GM19463 (cell line): ENCODE results near the gene KCNT2.
"Not testable (repeated sequence)": the region's sequence is repeated elsewhere in the genome, so short reads cannot be mapped to it uniquely, and the experiment has no call there.

ENCODE experiments used
- ATAC-seq: cut with Tn5 transposase; IDR thresholded peaks from one replicate; pipeline ENCODE4 v1.9.1; 2021; ENCODE audit warnings: mild to moderate bottlenecking, moderate library complexity; ENCODE audit not compliant: unreplicated experiment

The KCNT2 gene

GRCh38 chr1:196517193-196517592 is 91.0 kb downstream of the KCNT2 start:
- no peak for ATAC-seq

DNA sequence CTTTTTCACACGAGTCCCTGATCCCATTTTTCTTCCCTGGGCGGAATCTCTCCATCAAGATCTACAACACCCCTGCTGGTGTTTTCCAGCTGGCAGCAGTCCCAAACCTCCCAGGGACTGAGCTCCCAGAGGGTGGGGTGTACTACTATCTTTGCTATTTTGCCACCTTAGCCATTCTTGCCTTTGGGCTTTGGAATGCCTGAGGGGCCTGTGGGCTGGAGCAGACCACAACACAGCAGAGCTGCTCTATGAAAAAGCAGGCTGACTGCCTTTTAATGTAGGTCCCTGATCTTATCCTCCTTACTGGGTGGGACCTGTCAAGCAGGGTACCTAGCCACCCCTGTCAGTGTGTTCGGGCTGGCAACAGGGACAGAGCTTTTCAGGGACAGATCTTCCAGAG is 91.9 kb downstream of the KCNT2 start:
- ATAC-seq = no peak

DNA sequence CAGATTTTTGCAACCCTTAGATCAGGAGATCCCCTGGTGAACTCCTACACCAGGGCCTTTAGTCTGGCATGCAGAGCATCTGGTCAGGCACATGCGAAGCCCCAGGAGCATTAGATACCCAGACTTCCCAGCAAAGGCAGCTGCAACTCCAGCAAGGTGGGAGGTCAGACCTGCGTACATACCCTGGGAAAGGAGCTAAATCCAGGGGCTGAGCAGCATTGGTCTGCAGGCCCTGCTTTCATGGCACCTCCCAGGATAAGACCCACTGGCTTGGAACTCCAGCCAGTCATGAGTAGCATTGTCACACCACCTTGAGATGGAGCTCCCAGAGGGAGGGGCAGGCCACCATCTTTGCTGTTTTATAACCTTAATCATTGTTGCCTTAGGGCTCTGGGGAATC is 92.3 kb downstream of the KCNT2 start:
- no peak for ATAC-seq

GRCh38 chr1:196513821-196514220 is 94.4 kb downstream of the KCNT2 start:
- ATAC-seq = no peak

GRCh38 chr1:196510451-196510850 is 97.8 kb downstream of the KCNT2 start:
- ATAC-seq = no peak

DNA sequence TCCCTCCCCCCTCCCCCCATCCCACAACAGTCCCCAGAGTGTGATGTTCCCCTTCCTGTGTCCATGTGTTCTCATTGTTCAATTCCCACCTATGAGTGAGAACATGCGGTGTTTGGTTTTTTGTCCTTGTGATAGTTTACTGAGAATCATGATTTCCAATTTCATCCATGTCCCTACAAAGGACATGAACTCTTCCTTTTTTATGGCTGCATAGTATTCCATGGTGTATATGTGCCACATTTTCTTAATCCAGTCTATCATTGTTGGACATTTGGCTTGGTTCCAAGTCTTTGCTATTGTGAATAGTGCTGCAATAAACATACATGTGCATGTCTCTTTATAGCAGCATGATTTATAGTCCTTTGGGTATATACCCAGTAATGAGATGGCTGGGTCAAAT is 104.0 kb downstream of the KCNT2 start:
- ATAC-seq = not testable (repeated sequence)

- no peak for ATAC-seq
Observed at GRCh38 chr1:196502437-196502836, 105.8 kb downstream of the KCNT2 start.

DNA sequence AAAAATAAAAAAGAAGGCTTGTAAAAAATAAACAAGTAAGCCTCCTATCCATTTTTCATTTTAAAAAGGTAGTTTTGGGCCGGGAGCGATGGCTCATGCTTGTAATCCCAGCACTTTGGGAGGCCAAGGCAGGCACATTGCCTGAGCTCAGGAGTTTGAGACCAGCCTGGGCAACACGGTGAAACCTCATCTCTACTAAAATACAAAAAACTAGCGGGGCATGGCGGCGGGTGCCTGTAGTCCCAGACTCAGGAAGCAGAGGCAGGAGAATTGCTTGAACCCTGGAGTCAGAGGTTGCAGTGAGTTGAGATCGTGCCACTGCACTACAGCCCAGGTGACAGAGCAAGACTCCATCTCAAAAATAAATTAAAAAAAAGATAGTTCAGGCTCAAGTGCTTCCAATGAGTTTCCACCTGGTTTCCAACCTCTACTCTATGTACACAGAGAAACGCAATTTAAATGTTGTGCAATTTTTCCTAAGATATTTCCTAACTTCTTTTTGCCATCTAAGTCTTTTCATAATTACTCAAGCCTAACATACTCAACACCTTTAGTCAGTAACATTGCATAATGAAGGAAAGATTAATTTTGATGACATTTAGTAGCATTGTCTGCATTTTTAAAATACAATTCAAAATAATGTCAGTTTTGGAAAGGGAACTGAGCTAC is 106.3 kb downstream of the KCNT2 start:
- no peak for ATAC-seq

DNA sequence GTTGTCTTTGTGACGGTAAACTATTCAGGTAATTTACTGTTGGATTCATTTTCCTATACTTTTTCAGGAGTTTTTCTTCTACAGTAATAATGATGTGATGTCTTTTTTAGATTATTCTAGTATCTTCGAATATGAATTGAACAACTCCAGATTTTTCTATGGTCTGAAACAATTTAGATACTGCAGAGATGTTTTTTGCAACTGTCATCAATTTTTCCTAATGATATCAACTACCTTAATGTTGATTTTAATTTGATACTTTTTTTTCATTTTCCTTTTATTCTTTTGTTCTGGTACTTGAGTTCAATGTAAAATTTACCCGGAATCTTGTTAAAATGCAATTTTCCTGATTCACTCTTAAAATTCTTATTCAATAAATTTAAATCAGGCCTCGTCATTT is 110.4 kb downstream of the KCNT2 start:
- ATAC-seq = no peak

DNA sequence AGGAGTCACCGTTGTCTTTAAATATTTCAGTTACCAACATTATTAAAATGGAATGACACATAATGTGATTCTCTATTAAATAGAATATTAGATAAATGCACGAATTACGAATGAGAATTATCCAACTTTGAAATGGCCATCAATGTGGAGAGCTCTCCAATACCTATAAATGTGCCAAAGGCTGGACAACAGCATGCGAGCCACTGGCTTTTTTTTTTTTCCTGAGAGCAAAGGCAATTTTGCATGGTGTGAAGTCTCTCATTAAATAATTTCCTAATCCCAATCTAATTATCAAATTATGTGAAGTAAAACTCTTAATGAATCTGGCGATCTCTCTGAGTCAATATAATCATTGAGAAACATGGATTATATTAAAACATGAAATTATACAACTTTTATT is 113.5 kb downstream of the KCNT2 start:
- no peak for ATAC-seq

DNA sequence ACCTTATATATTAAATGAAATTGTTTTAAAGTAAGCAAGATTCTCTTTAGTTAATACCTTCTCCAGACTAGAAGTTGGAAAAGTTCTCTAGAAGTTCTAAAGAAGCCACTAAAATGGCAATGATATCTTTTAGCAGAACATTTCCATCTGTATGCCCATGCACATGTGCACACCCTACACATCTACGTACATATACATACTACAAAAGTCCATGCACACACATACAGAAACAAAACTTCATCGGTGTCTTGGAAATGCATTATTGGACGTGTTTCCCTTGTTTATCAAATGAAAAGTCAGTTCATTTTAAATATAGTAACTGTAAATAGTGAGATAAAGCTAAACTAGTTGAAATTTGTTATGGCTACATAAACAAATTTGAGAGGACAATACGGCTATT is 114.4 kb downstream of the KCNT2 start:
- no peak for ATAC-seq

- ATAC-seq = no peak
Observed at GRCh38 chr1:196488579-196488978, 119.7 kb downstream of the KCNT2 start.

GRCh38 chr1:196486346-196486745 is 121.9 kb downstream of the KCNT2 start:
- ATAC-seq = no peak

GRCh38 chr1:196481616-196482015 is 126.6 kb downstream of the KCNT2 start:
- ATAC-seq = no peak

- no peak for ATAC-seq
Observed at GRCh38 chr1:196477262-196477661, 131.0 kb downstream of the KCNT2 start.

GRCh38 chr1:196467230-196467925 is 140.9 kb downstream of the KCNT2 start:
- ATAC-seq = no peak

DNA sequence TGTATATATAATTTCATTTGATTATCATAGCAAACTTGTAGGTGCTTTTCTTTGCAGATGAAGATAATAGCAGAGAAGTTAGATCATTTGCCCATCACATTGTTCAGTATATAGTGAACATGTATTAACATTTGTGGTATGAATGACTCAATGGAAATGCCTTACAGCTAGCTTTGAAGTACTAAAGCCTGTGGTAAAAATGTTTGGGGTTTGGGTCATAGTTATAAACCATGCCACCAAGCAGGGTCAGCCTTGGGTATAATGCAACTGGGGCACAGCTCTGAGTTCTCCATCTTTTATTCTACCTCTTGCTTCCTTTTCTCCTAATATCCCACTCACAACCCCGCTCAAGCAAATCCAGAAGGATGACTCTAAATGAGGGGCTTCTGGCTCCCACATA is 141.6 kb downstream of the KCNT2 start:
- no peak for ATAC-seq

- no peak for ATAC-seq
Observed at GRCh38 chr1:196466166-196466565, 142.1 kb downstream of the KCNT2 start.

- ATAC-seq = no peak
Observed at GRCh38 chr1:196464480-196464941, 143.7 kb downstream of the KCNT2 start.

DNA sequence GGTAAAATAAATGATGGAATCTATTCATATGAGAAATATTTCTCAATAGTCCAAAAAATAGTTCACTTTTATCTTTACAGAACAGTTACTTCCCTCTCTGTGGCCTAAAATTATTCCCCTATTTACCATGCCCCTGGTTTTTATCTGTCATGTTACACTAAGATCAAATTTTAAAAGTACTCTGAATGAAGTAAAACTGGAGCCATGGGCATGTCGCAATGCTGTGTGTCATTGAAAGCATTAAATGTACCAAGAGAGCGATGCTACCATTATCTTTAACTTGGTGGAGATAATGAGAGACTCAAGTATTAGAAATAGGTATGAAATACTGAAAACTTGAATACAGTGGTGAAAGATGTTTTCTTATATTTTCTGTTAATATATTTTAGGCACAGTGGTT is 146.2 kb downstream of the KCNT2 start:
- ATAC-seq = no peak

DNA sequence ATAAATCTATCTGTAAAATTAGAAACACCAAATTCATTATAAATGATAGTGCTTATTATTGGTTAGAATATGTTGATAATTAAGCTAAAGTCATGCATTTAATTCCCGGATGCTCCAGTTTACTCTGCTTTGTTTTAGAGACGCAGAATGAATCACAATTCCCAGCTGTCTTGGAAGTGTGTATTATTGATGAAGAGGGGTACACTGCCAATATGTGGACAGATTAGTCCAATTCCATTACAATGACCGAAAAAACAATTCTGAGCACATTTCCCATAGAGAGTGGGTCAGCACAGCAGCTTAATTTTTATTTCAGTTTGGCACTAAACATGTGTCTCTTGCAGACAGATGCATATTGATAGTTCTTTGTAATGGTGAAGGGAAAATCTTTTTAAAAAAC is 146.7 kb downstream of the KCNT2 start:
- no peak for ATAC-seq

GRCh38 chr1:196459383-196459782 is 148.9 kb downstream of the KCNT2 start:
- ATAC-seq = no peak

GRCh38 chr1:196454792-196455191 is 153.4 kb downstream of the KCNT2 start:
- ATAC-seq = no peak
